Effector memory CD8-positive, alpha-beta T cell (primary cell): Measurements from ENCODE around the gene GNA15.
"Not testable (repeated sequence)": the region's sequence is repeated elsewhere in the genome, so short reads cannot be mapped to it uniquely, and the experiment has no call there.

ENCODE experiments used
- ATAC-seq: fragments of 150-1000 bp; cut with Tn5 transposase; replicated peaks from 2 replicates; pipeline ENCODE4 v1.10.0; 2021; ENCODE audit warnings: mild to moderate bottlenecking, moderate library complexity
- DNase-seq, 3 experiments: peaks; one replicate each; pipeline ENCODE4 v3.0.0; 2021
- H3K27ac Mint-ChIP-seq, 2 donors: one replicate each; pipeline ENCODE4 v1.8.0; 2022; ENCODE audit warnings: mild to moderate bottlenecking in 2 of 2, mixed read lengths in 2 of 2, moderate library complexity in 2 of 2
- H3K27me3 Mint-ChIP-seq, 2 donors: one replicate each; pipeline ENCODE4 v1.8.0; 2022; ENCODE audit warnings: mixed read lengths in 2 of 2
- H3K36me3 Mint-ChIP-seq: one replicate; pipeline ENCODE4 v1.8.0; 2022; ENCODE audit warnings: mild to moderate bottlenecking, moderate library complexity, mixed read lengths; ENCODE audit not compliant: insufficient read depth
- H3K4me1 Mint-ChIP-seq, 2 donors: one replicate each; pipeline ENCODE4 v1.8.0; 2022; ENCODE audit warnings: low read depth in 2 of 2, mixed read lengths in 2 of 2
- H3K4me3 Mint-ChIP-seq, 2 donors: one replicate each; pipeline ENCODE4 v1.8.0; 2022; ENCODE audit warnings: mild to moderate bottlenecking in 2 of 2, mixed read lengths in 2 of 2, moderate library complexity in 2 of 2
- H3K9me3 Mint-ChIP-seq, 2 donors: one replicate each; pipeline ENCODE4 v1.8.0; 2022; ENCODE audit warnings: mixed read lengths in 2 of 2
- total RNA-seq, 9 experiments: gene quantifications; one replicate each; lab custom pipeline; 2026; lab: John Stamatoyannopoulos, UW

GNA15 gene, protein sequence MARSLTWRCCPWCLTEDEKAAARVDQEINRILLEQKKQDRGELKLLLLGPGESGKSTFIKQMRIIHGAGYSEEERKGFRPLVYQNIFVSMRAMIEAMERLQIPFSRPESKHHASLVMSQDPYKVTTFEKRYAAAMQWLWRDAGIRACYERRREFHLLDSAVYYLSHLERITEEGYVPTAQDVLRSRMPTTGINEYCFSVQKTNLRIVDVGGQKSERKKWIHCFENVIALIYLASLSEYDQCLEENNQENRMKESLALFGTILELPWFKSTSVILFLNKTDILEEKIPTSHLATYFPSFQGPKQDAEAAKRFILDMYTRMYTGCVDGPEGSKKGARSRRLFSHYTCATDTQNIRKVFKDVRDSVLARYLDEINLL
- 2.1 to 30.6 (median 6.2) reads per million in 9 experiments for total RNA-seq

GRCh38 chr19:3135961-3136683 lies at the start of gene GNA15:
TSS of gene GNA15 (plus strand) at chr19:3136033. CDS start at chr19:3136451, 418 bp downstream.
- Mint-ChIP-seq H3K36me3 (peaks cover 5% of the 10 kb centered on the region), H3K27me3 (peaks cover 0 to 6% of the 10 kb centered on the region in 2 donors), H3K4me3 (peak within 1 kb of the TSS in 1 of 2 donors; percentile 68), H3K4me1 (peaks cover 14 to 24% of the 10 kb centered on the region in 2 donors), H3K9me3 (no peaks in the 10 kb centered on the region), H3K27ac (peak within 1 kb of the TSS; percentile 62 to 72)
- ATAC-seq (peak; percentile 40), DNase-seq (peak in 2 of 3 experiments; percentile 29 to 32)

GRCh38 chr19:3087769-3088168 lies 48.1 kb upstream of the GNA15 start:
- Mint-ChIP-seq H3K27me3 (no peaks in the 10 kb centered on the region), H3K4me1 (no peaks in the 10 kb centered on the region), H3K9me3 (no peaks in the 10 kb centered on the region), H3K4me3 (no peak overlapping the region), H3K36me3 (peaks cover 4% of the 10 kb centered on the region), H3K27ac (no peak overlapping the region)
- DNase-seq = no peak
- no peak for ATAC-seq

DNA sequence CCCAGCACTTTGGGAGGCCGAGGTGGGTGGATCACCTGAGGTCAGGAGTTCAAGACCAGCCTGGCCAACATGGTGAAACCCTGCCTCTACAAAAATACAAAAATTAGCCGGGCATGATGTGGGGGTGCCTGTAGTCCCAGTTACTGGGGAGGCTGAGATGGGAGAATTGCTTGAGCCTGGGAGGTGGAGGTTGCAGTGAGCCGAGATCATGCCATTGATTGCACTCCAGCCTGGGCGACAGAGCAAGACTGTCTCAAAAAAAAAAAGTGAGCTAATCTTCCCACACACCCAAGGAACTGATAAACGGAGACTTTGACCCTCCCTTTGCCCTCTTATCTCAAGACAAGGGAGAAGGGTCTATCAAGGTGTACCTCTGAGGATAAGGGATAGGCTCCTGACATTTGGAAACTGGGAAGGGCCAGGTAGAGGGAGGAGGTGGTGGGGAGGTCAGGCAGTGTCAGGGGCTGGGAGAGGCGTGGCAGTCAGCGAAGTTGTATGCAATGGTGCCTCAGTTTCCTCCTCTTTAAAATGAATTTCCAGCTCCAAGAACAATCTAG lies 46.5 kb upstream of the GNA15 start:
- not testable (repeated sequence) for H3K4me3 Mint-ChIP-seq, H3K9me3 Mint-ChIP-seq, H3K27me3 Mint-ChIP-seq, H3K36me3 Mint-ChIP-seq, ATAC-seq, H3K4me1 Mint-ChIP-seq, DNase-seq, H3K27ac Mint-ChIP-seq

DNA sequence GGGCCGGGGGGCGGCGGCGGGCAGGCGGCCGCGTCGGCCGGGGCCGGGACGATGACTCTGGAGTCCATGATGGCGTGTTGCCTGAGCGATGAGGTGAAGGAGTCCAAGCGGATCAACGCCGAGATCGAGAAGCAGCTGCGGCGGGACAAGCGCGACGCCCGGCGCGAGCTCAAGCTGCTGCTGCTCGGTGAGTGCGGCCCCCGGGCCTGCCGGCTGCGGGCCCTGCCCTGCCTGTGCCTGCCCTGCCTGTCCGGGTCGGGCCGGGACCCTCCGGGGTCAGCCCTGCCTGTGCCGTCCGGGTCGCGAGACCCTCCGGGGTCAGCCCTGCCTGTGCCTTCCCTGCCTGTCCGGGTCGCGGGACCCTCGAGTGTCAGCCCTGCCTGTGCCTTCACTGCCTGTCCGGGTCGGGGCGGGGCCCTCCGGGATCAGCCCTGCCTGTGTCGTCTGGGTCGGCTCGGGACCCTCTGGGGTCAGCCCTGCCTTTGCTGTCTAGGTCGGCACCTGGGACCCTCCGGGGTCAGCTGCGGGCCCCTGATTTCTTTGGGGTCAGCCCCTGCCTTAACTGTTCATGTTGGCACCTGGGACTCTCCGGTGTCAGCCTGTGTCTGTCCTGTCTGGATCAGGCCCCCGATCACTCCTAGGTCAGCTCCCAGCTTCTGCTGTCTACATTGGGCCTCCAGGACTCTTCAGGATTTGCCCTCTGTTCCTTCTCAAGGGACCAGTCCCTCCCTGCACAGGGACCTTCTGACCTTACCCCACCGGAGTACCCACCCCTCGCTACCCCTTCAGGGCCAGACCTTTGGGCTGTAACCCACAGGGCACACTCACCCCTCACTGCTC lies 41.0 kb upstream of the GNA15 start:
- peaks cover 23 to 31% of the 10 kb centered on the region in 2 donors for H3K27me3 Mint-ChIP-seq
- peaks cover 10% of the 10 kb centered on the region for H3K36me3 Mint-ChIP-seq
- H3K9me3 Mint-ChIP-seq = no peaks in the 10 kb centered on the region
- H3K27ac Mint-ChIP-seq = peak overlapping the region in 1 of 2 donors; percentile 19
- DNase-seq (peak in 2 of 3 experiments; percentile 26 to 30), ATAC-seq (peak; percentile 56)
- H3K4me1 Mint-ChIP-seq = peaks cover 15 to 18% of the 10 kb centered on the region in 2 donors
- H3K4me3 Mint-ChIP-seq = peak overlapping the region; percentile 72 to 73

GRCh38 chr19:3095441-3096191 lies 40.2 kb upstream of the GNA15 start:
- ATAC-seq (peak; percentile 57), DNase-seq (peak; percentile 11 to 34 (median 26))
- H3K27me3 Mint-ChIP-seq = peaks cover 24 to 34% of the 10 kb centered on the region in 2 donors
- H3K4me1 Mint-ChIP-seq = peaks cover 15 to 18% of the 10 kb centered on the region in 2 donors
- H3K9me3 Mint-ChIP-seq = no peaks in the 10 kb centered on the region
- H3K27ac Mint-ChIP-seq = peak overlapping the region in 1 of 2 donors; percentile 19
- peaks cover 10% of the 10 kb centered on the region for H3K36me3 Mint-ChIP-seq
- peak overlapping the region; percentile 72 to 73 for H3K4me3 Mint-ChIP-seq

DNA sequence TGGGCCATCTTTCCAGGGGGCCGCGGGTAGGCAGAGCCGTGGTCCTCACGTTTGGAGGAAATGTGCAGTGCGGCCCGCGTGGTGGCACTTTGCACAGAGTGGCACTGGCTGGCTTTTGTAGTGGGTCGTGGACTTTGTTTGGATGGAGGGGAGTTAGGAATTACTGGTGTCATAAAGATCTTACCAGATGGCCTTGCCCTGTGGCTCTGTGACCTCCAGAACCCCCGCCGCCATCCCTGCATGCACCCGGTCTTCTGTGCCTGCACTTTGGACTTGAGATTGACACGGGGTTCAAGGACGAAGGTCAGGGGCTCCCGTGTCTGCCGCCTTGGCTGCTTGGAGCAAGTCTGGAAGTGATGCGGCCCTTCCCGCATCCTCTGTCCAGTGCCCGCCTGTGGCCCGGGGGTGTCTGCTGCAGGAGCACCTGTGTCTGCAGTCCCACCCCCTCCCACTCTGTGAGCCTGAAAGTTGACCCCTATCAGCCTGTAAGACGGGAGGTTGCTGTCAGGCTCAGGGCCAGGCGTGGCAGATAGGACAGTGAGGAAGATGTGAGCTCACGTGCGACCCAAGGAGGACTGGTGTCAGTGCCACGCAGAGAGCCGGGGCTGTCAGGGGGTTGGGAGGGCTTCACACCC lies 39.4 kb upstream of the GNA15 start:
- no peak for ATAC-seq
- Mint-ChIP-seq H3K36me3 (peaks cover 10% of the 10 kb centered on the region), H3K27ac (no peak overlapping the region), H3K4me1 (peaks cover 15 to 18% of the 10 kb centered on the region in 2 donors), H3K4me3 (peak overlapping the region; percentile 72 to 73), H3K9me3 (no peaks in the 10 kb centered on the region), H3K27me3 (peaks cover 32 to 41% of the 10 kb centered on the region in 2 donors)
- DNase-seq = no peak

- Mint-ChIP-seq H3K27me3 (peaks cover 36 to 47% of the 10 kb centered on the region in 2 donors), H3K27ac (no peak overlapping the region), H3K4me3 (no peak overlapping the region), H3K4me1 (peaks cover 15 to 18% of the 10 kb centered on the region in 2 donors), H3K36me3 (peaks cover 10% of the 10 kb centered on the region), H3K9me3 (no peaks in the 10 kb centered on the region)
- ATAC-seq (no peak), DNase-seq (no peak)
Observed at GRCh38 chr19:3096902-3097326, 38.9 kb upstream of the GNA15 start.

DNA sequence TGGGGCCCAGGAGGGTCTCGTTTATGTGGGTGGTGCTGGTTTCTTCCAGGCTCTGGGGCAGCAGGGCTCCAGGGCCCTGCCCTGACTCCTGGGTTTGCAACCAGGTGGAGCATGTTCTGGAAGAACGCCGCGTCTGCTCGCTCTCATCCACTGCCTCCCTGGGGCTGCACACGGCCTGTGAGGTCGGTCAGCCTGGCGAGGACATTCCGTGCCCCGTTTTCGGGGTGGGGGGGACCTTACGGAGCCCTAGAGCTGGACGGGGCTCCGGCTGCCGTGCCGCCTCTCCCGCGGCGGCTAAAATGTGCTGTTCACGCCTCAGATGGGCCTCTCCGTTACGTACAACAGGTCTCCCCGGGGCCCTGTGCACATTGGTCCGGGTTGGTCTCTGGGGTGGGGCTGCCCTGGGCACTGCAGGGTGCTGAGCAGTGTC lies 38.4 kb upstream of the GNA15 start:
- H3K4me3 Mint-ChIP-seq = no peak overlapping the region
- H3K9me3 Mint-ChIP-seq = no peaks in the 10 kb centered on the region
- peaks cover 36 to 52% of the 10 kb centered on the region in 2 donors for H3K27me3 Mint-ChIP-seq
- peaks cover 15 to 18% of the 10 kb centered on the region in 2 donors for H3K4me1 Mint-ChIP-seq
- H3K36me3 Mint-ChIP-seq = peaks cover 6% of the 10 kb centered on the region
- DNase-seq = no peak
- no peak overlapping the region for H3K27ac Mint-ChIP-seq
- ATAC-seq = no peak

GRCh38 chr19:3098141-3098514 lies 37.7 kb upstream of the GNA15 start:
- no peak overlapping the region for H3K27ac Mint-ChIP-seq
- no peak for ATAC-seq
- H3K4me1 Mint-ChIP-seq = peaks cover 15 to 18% of the 10 kb centered on the region in 2 donors
- peak overlapping the region in 1 of 2 donors; percentile 17 for H3K4me3 Mint-ChIP-seq
- no peaks in the 10 kb centered on the region for H3K9me3 Mint-ChIP-seq
- peaks cover 6% of the 10 kb centered on the region for H3K36me3 Mint-ChIP-seq
- no peak for DNase-seq
- peaks cover 36 to 53% of the 10 kb centered on the region in 2 donors for H3K27me3 Mint-ChIP-seq

DNA sequence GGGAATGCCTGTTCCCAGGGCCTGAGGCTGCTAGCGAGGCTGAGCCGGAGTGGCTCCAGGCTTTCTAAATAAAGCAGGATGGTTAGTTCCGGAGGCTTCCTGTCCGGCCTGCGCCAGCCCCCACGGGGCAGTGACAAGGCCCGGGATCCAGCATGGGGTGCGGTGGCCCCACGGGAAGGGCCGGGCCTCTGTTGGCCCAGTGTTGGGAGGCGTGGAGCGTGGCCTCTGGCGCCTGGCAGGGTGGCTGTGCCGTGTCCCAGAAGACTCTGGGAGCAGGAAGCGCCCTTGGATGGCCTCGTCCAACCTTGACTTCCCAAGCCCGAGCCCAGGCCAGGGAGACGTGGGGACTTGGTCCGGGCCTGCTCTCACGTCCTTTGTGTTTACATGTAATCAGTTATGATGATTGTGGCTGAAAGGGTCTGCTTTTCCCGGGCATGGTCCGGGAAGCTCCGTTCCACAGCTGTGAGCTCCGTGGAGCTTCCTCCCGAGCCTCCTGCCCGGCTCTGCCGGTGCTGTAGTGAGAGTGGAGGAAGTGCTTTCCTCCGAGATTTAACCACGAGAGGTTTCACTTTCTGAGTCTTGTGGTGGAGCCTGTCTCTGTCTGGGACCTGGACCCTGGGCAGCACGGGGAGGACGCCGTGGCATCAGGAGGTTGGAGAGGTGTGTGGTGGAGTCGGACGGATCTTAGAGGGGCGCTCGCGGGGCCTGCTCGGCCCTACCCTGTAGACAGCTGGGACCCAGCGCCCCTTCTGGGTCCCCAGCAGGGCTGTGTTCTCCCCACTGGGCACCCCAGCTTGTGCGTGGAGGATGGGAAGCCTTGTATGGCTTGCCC lies 37.1 kb upstream of the GNA15 start:
- ATAC-seq (peak; percentile 24), DNase-seq (no peak)
- H3K4me3 Mint-ChIP-seq = peak overlapping the region; percentile 43 to 64
- peaks cover 36 to 53% of the 10 kb centered on the region in 2 donors for H3K27me3 Mint-ChIP-seq
- peaks cover 16 to 19% of the 10 kb centered on the region in 2 donors for H3K4me1 Mint-ChIP-seq
- peak overlapping the region in 1 of 2 donors; percentile 45 for H3K27ac Mint-ChIP-seq
- H3K9me3 Mint-ChIP-seq = no peaks in the 10 kb centered on the region
- H3K36me3 Mint-ChIP-seq = peaks cover 4% of the 10 kb centered on the region
